GM21423 (cell line): ENCODE results near the gene NSF.

Experiments
- ATAC-seq: cut with Tn5 transposase; IDR thresholded peaks from one replicate; pipeline ENCODE4 v1.9.1; 2021; ENCODE audit warnings: mild to moderate bottlenecking, moderate library complexity; ENCODE audit not compliant: unreplicated experiment

The NSF gene

GRCh38 chr17:46795379-46795952 is 205.0 kb downstream of the NSF start:
- no peak for ATAC-seq

- no peak for ATAC-seq
Measured at GRCh38 chr17:46796084-46796483, 205.6 kb downstream of the NSF start.

- ATAC-seq: no peak
Measured at GRCh38 chr17:46796524-46796923, 206.1 kb downstream of the NSF start.

GRCh38 chr17:46796956-46797530 is 206.6 kb downstream of the NSF start:
- no peak for ATAC-seq

GRCh38 chr17:46800573-46800972 is 210.1 kb downstream of the NSF start:
- no peak for ATAC-seq

GRCh38 chr17:46802800-46803199 is 212.3 kb downstream of the NSF start:
- ATAC-seq: no peak

GRCh38 chr17:46803544-46803943 is 213.1 kb downstream of the NSF start:
- no peak for ATAC-seq

- ATAC-seq: no peak
Measured at GRCh38 chr17:46805771-46806170, 215.3 kb downstream of the NSF start.
